Measurements from ENCODE around the gene C1QTNF8. TPM values are rescaled to one million over a fixed set of nuclear protein-coding genes. Genes with fewer than 3 reads are reported as not detected.

C1QTNF8 gene
- total RNA-seq, 3 donors from 2014 or later (not counting 1 experiment from before 2014, with no cell fraction given), result not detected

GRCh38 chr16:1123525-1124230 is 27.6 kb upstream of the C1QTNF8 start:
- H3K4me3 ChIP-seq (ENCODE audit: low read length), result no peak overlapping the region
- H3K27ac ChIP-seq (ENCODE audit: low read length), result no peak overlapping the region
- H3K4me1 ChIP-seq (ENCODE audit: control insufficient read depth, insufficient read depth, low read length), result no peaks in the 10 kb centered on the region
- TF ChIP-seq CTCF (IDR thresholded peaks at IDR 0.05), result no peak
- ATAC-seq, result no peak
- H3K4me1 Mint-ChIP-seq, result no peaks in the 10 kb centered on the region
- no peaks in the 10 kb centered on the region for H3K36me3 ChIP-seq (ENCODE audit: control insufficient read depth, insufficient read depth, low read length)
- no peak overlapping the region for H3K27ac Mint-ChIP-seq
- intact Hi-C loops (cut with micrococcal nuclease), result no loop called here
- no peaks in the 10 kb centered on the region for H3K27me3 ChIP-seq (ENCODE audit: control insufficient read depth, insufficient read depth, low read length)
- no peak overlapping the region for H3K4me3 Mint-ChIP-seq
- WGBS (ENCODE audit: insufficient coverage), result 71% methylated on average over 21 of the region's 21 CpGs
- no peaks in the 10 kb centered on the region for H3K9me3 Mint-ChIP-seq
- no peaks in the 10 kb centered on the region for H3K36me3 Mint-ChIP-seq
- H3K27me3 Mint-ChIP-seq (ENCODE audit: low read depth in 2 of 2), result no peaks in the 10 kb centered on the region
- DNase-seq, result no peak
- no peaks in the 10 kb centered on the region for H3K9me3 ChIP-seq (ENCODE audit: control insufficient read depth, insufficient read depth, low read length)

GRCh38 chr16:1122398-1122765 is 26.3 kb upstream of the C1QTNF8 start:
- DNase-seq, result no peak
- H3K9me3 Mint-ChIP-seq, result no peaks in the 10 kb centered on the region
- WGBS (ENCODE audit: insufficient coverage), result 86% methylated on average over 14 of the region's 14 CpGs
- Histone ChIP-seq H3K4me3 (ENCODE audit: low read length) (no peak overlapping the region), H3K36me3 (ENCODE audit: control insufficient read depth, insufficient read depth, low read length) (no peaks in the 10 kb centered on the region), H3K4me1 (ENCODE audit: control insufficient read depth, insufficient read depth, low read length) (no peaks in the 10 kb centered on the region), H3K9me3 (ENCODE audit: control insufficient read depth, insufficient read depth, low read length) (no peaks in the 10 kb centered on the region), H3K27ac (ENCODE audit: low read length) (no peak overlapping the region), H3K27me3 (ENCODE audit: control insufficient read depth, insufficient read depth, low read length) (no peaks in the 10 kb centered on the region)
- no peak for TF ChIP-seq CTCF (IDR thresholded peaks at IDR 0.05)
- intact Hi-C loops (cut with micrococcal nuclease), result no loop called here
- no peak overlapping the region for H3K27ac Mint-ChIP-seq
- H3K4me1 Mint-ChIP-seq, result no peaks in the 10 kb centered on the region
- ATAC-seq, result no peak
- H3K36me3 Mint-ChIP-seq, result no peaks in the 10 kb centered on the region
- H3K27me3 Mint-ChIP-seq (ENCODE audit: low read depth in 2 of 2), result no peaks in the 10 kb centered on the region
- H3K4me3 Mint-ChIP-seq, result no peak overlapping the region

- WGBS (ENCODE audit: insufficient coverage), result 79% methylated on average over 30 of the region's 30 CpGs
- Histone ChIP-seq H3K36me3 (ENCODE audit: control insufficient read depth, insufficient read depth, low read length) (no peaks in the 10 kb centered on the region), H3K27ac (ENCODE audit: low read length) (no peak overlapping the region), H3K4me1 (ENCODE audit: control insufficient read depth, insufficient read depth, low read length) (no peaks in the 10 kb centered on the region), H3K9me3 (ENCODE audit: control insufficient read depth, insufficient read depth, low read length) (no peaks in the 10 kb centered on the region), H3K27me3 (ENCODE audit: control insufficient read depth, insufficient read depth, low read length) (no peaks in the 10 kb centered on the region), H3K4me3 (ENCODE audit: low read length) (no peak overlapping the region)
- H3K27me3 Mint-ChIP-seq (ENCODE audit: low read depth in 2 of 2), result no peaks in the 10 kb centered on the region
- H3K4me1 Mint-ChIP-seq, result no peaks in the 10 kb centered on the region
- DNase-seq (no peak), ATAC-seq (no peak)
- no peaks in the 10 kb centered on the region for H3K9me3 Mint-ChIP-seq
- H3K36me3 Mint-ChIP-seq, result no peaks in the 10 kb centered on the region
- H3K27ac Mint-ChIP-seq, result no peak overlapping the region
- intact Hi-C loops (cut with micrococcal nuclease), result no loop called here
- no peak for TF ChIP-seq CTCF (IDR thresholded peaks at IDR 0.05)
- no peak overlapping the region for H3K4me3 Mint-ChIP-seq
Observed at GRCh38 chr16:1121601-1122397, 25.8 kb upstream of the C1QTNF8 start.

Data from natural killer cell (primary cell).